NK-92 (cell line): ENCODE measurements around the gene FBXL16.

Source experiments
- DNase-seq: peaks from one replicate; lab custom pipeline; 2025; ENCODE audit not compliant: unreplicated experiment; lab: John Stamatoyannopoulos, UW

The FBXL16 gene

GRCh38 chr16:678858-679813, 26.5 kb downstream of the FBXL16 start:
- DNase-seq, result no peak

GRCh38 chr16:678209-678857, 27.3 kb downstream of the FBXL16 start:
- no peak for DNase-seq

GRCh38 chr16:677316-678190, 28.0 kb downstream of the FBXL16 start:
- DNase-seq, result no peak

GRCh38 chr16:676913-677312, 28.7 kb downstream of the FBXL16 start:
- DNase-seq, result no peak

GRCh38 chr16:676565-676902, 29.1 kb downstream of the FBXL16 start:
- no peak for DNase-seq

- DNase-seq, result no peak
Measured at GRCh38 chr16:675884-676564, 29.6 kb downstream of the FBXL16 start.

- no peak for DNase-seq
Measured at GRCh38 chr16:674968-675883, 30.4 kb downstream of the FBXL16 start, which contains the start of gene RHBDL1. Gene RHBDL1 (plus strand): TSS chr16:675671. CDS start chr16:675791, 120 bp downstream.

- DNase-seq, result no peak
Measured at GRCh38 chr16:674214-674881, 31.3 kb downstream of the FBXL16 start.

GRCh38 chr16:673399-673991, 32.1 kb downstream of the FBXL16 start:
- no peak for DNase-seq

GRCh38 chr16:672851-673250, 32.8 kb downstream of the FBXL16 start:
- no peak for DNase-seq

GRCh38 chr16:672371-672770, 33.2 kb downstream of the FBXL16 start:
- no peak for DNase-seq

- no peak for DNase-seq
Measured at GRCh38 chr16:671353-672131, 34.1 kb downstream of the FBXL16 start.

- no peak for DNase-seq
Measured at GRCh38 chr16:670485-671352, 34.9 kb downstream of the FBXL16 start.

GRCh38 chr16:669666-670065, 35.9 kb downstream of the FBXL16 start:
- no peak for DNase-seq

- no peak for DNase-seq
Measured at GRCh38 chr16:668519-669171, 37.0 kb downstream of the FBXL16 start.

- DNase-seq, result no peak
Measured at GRCh38 chr16:667780-668518, 37.7 kb downstream of the FBXL16 start, which contains the start of gene RHOT2. Gene RHOT2 (plus strand): TSS chr16:668132. CDS start chr16:668200, 68 bp downstream.
